T-helper 22 cell (primary cell): ENCODE data around the gene PARD3.
"Not testable (repeated sequence)": the region's sequence is repeated elsewhere in the genome, so short reads cannot be mapped to it uniquely, and the experiment has no call there.

Experiments used
- DNase-seq: peaks from one replicate; pipeline ENCODE4 v3.0.0-alpha.2; 2020; ENCODE audit warnings: low read depth

Gene PARD3

GRCh38 chr10:34815185-34816084 is at the start of gene PARD3:
Gene PARD3 (minus strand): TSS chr10:34815296. CDS start chr10:34814995, 301 bp downstream.
- DNase-seq: no peak

- DNase-seq: no peak
Measured at GRCh38 chr10:34864149-34865067, 49.3 kb upstream of the PARD3 start.

GRCh38 chr10:34862892-34863291 is 47.8 kb upstream of the PARD3 start:
- no peak for DNase-seq

GRCh38 chr10:34861293-34862021 is 46.4 kb upstream of the PARD3 start:
- no peak for DNase-seq

- DNase-seq: no peak
Measured at GRCh38 chr10:34859170-34859569, 44.1 kb upstream of the PARD3 start.

- DNase-seq: no peak
Measured at GRCh38 chr10:34858003-34858402, 42.9 kb upstream of the PARD3 start.

- DNase-seq: no peak
Measured at GRCh38 chr10:34854147-34854601, 39.1 kb upstream of the PARD3 start.

GRCh38 chr10:34853357-34853756 is 38.3 kb upstream of the PARD3 start:
- DNase-seq: no peak

GRCh38 chr10:34850558-34850957 is 35.5 kb upstream of the PARD3 start:
- no peak for DNase-seq

GRCh38 chr10:34850036-34850435 is 34.9 kb upstream of the PARD3 start:
- DNase-seq: no peak

- no peak for DNase-seq
Measured at GRCh38 chr10:34845070-34845469, 30.0 kb upstream of the PARD3 start.

GRCh38 chr10:34844448-34844847 is 29.4 kb upstream of the PARD3 start:
- no peak for DNase-seq

GRCh38 chr10:34843470-34843869 is 28.4 kb upstream of the PARD3 start:
- DNase-seq: not testable (repeated sequence)

- DNase-seq: no peak
Measured at GRCh38 chr10:34838366-34838900, 23.3 kb upstream of the PARD3 start.

- no peak for DNase-seq
Measured at GRCh38 chr10:34835908-34836508, 20.9 kb upstream of the PARD3 start.

- no peak for DNase-seq
Measured at GRCh38 chr10:34834274-34834673, 19.2 kb upstream of the PARD3 start.

GRCh38 chr10:34830217-34830822 is 15.2 kb upstream of the PARD3 start:
- DNase-seq: no peak

- no peak for DNase-seq
Measured at GRCh38 chr10:34826857-34827766, 12.0 kb upstream of the PARD3 start.

GRCh38 chr10:34826221-34826620 is 11.1 kb upstream of the PARD3 start:
- no peak for DNase-seq

GRCh38 chr10:34825414-34825813 is 10.3 kb upstream of the PARD3 start:
- no peak for DNase-seq
